HepG2 (cell line): ENCODE data around the gene HMGN4. TPM values are rescaled to one million over a fixed set of nuclear protein-coding genes. Genes with fewer than 3 reads are reported as not detected.

Source experiments
- CHCHD3 ChIP-seq: sonication (generic); formaldehyde crosslinking; IDR thresholded peaks from 2 replicates; pipeline ENCODE4 v1.8.0; 2022; ENCODE audit warnings: mild to moderate bottlenecking, missing genetic modification reagents, moderate library complexity
- GMEB1 ChIP-seq: sonication (generic); formaldehyde crosslinking; IDR thresholded peaks from 2 replicates; pipeline ENCODE4 v1.5.1; 2020; ENCODE audit warnings: missing genetic modification reagents, mild to moderate bottlenecking, borderline replicate concordance
- MLXIP ChIP-seq: sonication (generic); formaldehyde crosslinking; IDR thresholded peaks from 2 replicates; pipeline ENCODE4 v1.9.0; 2021; ENCODE audit warnings: missing genetic modification reagents, borderline replicate concordance
- NFKB2 ChIP-seq: sonication (generic); formaldehyde crosslinking; IDR thresholded peaks from 2 replicates; pipeline ENCODE4 v1.4.0; 2020; ENCODE audit warnings: missing genetic modification reagents, borderline replicate concordance
- PAWR ChIP-seq: sonication (generic); formaldehyde crosslinking; IDR thresholded peaks from 2 replicates; pipeline ENCODE4 v1.4.0; 2020; ENCODE audit warnings: missing genetic modification reagents, mild to moderate bottlenecking, borderline replicate concordance
- PREB ChIP-seq: sonication (generic); formaldehyde crosslinking; IDR thresholded peaks from 2 replicates; pipeline ENCODE4 v1.4.0; 2020; ENCODE audit warnings: missing genetic modification reagents
- SMYD3 ChIP-seq: sonication (generic); formaldehyde crosslinking; IDR thresholded peaks from 2 replicates; pipeline ENCODE4 v1.8.1; 2023; ENCODE audit warnings: mild to moderate bottlenecking, missing genetic modification reagents
- SRF ChIP-seq: IDR thresholded peaks from 2 replicates; pipeline ENCODE4 v1.6.1; 2011; ENCODE audit warnings: mild to moderate bottlenecking, low read depth, low read length, moderate library complexity
- TOPORS ChIP-seq: sonication (generic); formaldehyde crosslinking; IDR thresholded peaks from 2 replicates; pipeline ENCODE4 v1.8.0; 2023; ENCODE audit warnings: mild to moderate bottlenecking, missing genetic modification reagents
- TRIM22 ChIP-seq: fragments of 450-650 bp; IDR thresholded peaks from 2 replicates; pipeline ENCODE4 v1.6.1; 2017
- ZBTB43 ChIP-seq: sonication (generic); formaldehyde crosslinking; conservative IDR thresholded peaks from 2 replicates; pipeline ENCODE4 v1.4.0; 2020; ENCODE audit warnings: missing genetic modification reagents
- ZNF34 ChIP-seq: sonication (generic); formaldehyde crosslinking; IDR thresholded peaks from 2 replicates; pipeline ENCODE4 v1.4.0; 2020; ENCODE audit warnings: mild to moderate bottlenecking, missing genetic modification reagents, borderline replicate concordance
- ZNF687 ChIP-seq: sonication (generic); formaldehyde crosslinking; IDR thresholded peaks from 2 replicates; pipeline ENCODE4 v1.5.1; 2020; ENCODE audit warnings: mild to moderate bottlenecking, missing genetic modification reagents, moderate library complexity
- ZNF704 ChIP-seq: sonication (generic); formaldehyde crosslinking; IDR thresholded peaks from 2 replicates; pipeline ENCODE4 v1.8.1; 2023; ENCODE audit warnings: mild to moderate bottlenecking, inconsistent platforms, moderate library complexity, missing genetic modification reagents, borderline replicate concordance
- ZNF768 ChIP-seq: sonication (generic); formaldehyde crosslinking; IDR thresholded peaks from 2 replicates; pipeline ENCODE4 v1.4.0; 2020; ENCODE audit warnings: missing genetic modification reagents
- polyA plus RNA-seq, 8 experiments: library from polyadenylated mRNA; depleted of rRNA in 3 of 8; stranded (reverse) in 7 of 8; unstranded in 1 of 8; fragments of >200 nt; fragmentation: Illumina TruSeq in 4 of 8; extraction: Trizol in 4 of 8; gene quantifications; 2 replicates each; pipeline versions ENCODE4 v1.2.1 to v1.2.3, GENCODE V29; 2011 to 2016; ENCODE audit warnings: low read depth in 4 of 8, missing spikeins in 1 of 8, mixed read lengths in 1 of 8; ENCODE audit not compliant: insufficient read depth in 1 of 8
- total RNA-seq, 5 experiments: library from RNA; depleted of rRNA; stranded (reverse); fragments of >200 nt; fragmentation: Illumina TruSeq; extraction: Trizol; gene quantifications; 2 replicates each; pipeline ENCODE4 v1.2.3, GENCODE V29; 2016; ENCODE audit warnings: low read depth in 1 of 5

The HMGN4 gene
- total and polyA plus RNA-seq, 2 of the 13 experiments (the other 11 are each of a cell fraction or from before 2014, with no cell fraction given) = 39.9 to 52.1 TPM

GRCh38 chr6:26514984-26515383 lies 23.2 kb upstream of the HMGN4 start (continued):
- TF ChIP-seq TOPORS (CRISPR knock-in tag) (no peak), SMYD3 (CRISPR knock-in tag) (no peak), ZNF704 (CRISPR knock-in tag) (no peak), SRF (no peak), GMEB1 (CRISPR knock-in tag) (no peak), ZNF687 (CRISPR knock-in tag) (no peak), ZBTB43 (CRISPR knock-in tag) (no peak), MLXIP (CRISPR knock-in tag) (no peak), PAWR (CRISPR knock-in tag) (no peak), NFKB2 (CRISPR knock-in tag) (no peak), CHCHD3 (CRISPR knock-in tag) (no peak), TRIM22 (no peak), PREB (CRISPR knock-in tag) (no peak), ZNF34 (CRISPR knock-in tag) (0 out of 2 replicates have a peak, but pooled peaks have one; percentile 65), ZNF768 (CRISPR knock-in tag) (no peak)
